Brain microvascular endothelial cell (primary cell): ENCODE results near the gene PXDN.

ENCODE experiments used
- DNase-seq: peaks from one replicate; pipeline ENCODE4 v3.0.0-alpha.2; 2020
- H3K27ac ChIP-seq: fragments of 250-450 bp; sonication (Bioruptor Pico); 2 replicates; pipeline ENCODE4 v1.5.1; 2020; ENCODE audit warnings: mild to moderate bottlenecking, moderate library complexity
- H3K27me3 ChIP-seq: fragments of 250-450 bp; sonication (Bioruptor Pico); replicated peaks from 2 replicates; pipeline ENCODE4 v1.5.1; 2020; ENCODE audit warnings: mild to moderate bottlenecking
- H3K36me3 ChIP-seq: fragments of 250-450 bp; sonication (Bioruptor Pico); replicated peaks from 2 replicates; pipeline ENCODE4 v1.5.1; 2020; ENCODE audit warnings: mild to moderate bottlenecking
- H3K4me3 ChIP-seq: 2 replicates; pipeline ENCODE4 v1.5.1; 2011; ENCODE audit warnings: low read depth, mild to moderate bottlenecking, control low read depth, low read length, moderate library complexity
- CTCF ChIP-seq: IDR thresholded peaks from 2 replicates; pipeline ENCODE4 v1.5.1; 2011; ENCODE audit warnings: low read depth, mild to moderate bottlenecking, moderate library complexity, low read length, control low read depth, inconsistent platforms; ENCODE audit errors: missing control alignments
- in situ Hi-C: cut with HindIII; loops from 2 replicates; pipeline ENCODE4 v1.10.0; 2017; ENCODE audit warnings: low sequenced_read_pairs, low pct_ligation_motif_present

The PXDN gene

GRCh38 chr2:1777156-1777555 is 32.8 kb upstream of the PXDN start:
- Histone ChIP-seq H3K36me3 (no peaks in the 10 kb centered on the region), H3K27me3 (no peaks in the 10 kb centered on the region), H3K4me3 (no peak overlapping the region), H3K27ac (no peak overlapping the region)
- DNase-seq, result no peak
- in situ Hi-C loops, result no loop called here
- no peak for TF ChIP-seq CTCF

DNA sequence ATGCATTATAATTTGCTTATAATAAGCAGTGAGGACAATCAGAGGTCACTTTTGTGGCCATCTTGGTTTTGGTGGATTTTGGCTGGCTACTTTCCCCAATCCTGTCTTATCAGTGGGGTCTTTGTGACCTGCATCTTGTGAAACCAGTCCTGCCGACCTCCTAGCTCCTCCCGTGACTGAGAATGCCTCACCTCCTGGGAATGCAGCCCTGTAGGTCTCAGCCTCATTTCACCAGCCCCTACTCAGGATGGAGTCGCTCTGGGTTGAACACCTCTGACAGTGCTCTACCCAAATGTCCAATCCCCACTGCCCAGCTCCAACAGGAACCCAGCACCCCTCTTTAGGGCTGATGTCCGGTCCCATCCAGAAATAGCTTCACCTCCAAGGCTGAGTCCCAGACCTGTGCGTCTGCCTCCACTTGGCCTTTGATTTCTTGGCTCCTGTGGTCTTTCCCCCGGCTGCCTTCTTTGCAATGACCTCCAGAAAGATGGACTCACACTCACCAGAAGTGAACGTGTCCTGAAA is 31.3 kb upstream of the PXDN start:
- TF ChIP-seq CTCF, result no peak
- no peak overlapping the region for H3K4me3 ChIP-seq
- in situ Hi-C loops, result no loop called here
- no peaks in the 10 kb centered on the region for H3K36me3 ChIP-seq
- no peak for DNase-seq
- H3K27me3 ChIP-seq, result no peaks in the 10 kb centered on the region
- H3K27ac ChIP-seq, result no peak overlapping the region

DNA sequence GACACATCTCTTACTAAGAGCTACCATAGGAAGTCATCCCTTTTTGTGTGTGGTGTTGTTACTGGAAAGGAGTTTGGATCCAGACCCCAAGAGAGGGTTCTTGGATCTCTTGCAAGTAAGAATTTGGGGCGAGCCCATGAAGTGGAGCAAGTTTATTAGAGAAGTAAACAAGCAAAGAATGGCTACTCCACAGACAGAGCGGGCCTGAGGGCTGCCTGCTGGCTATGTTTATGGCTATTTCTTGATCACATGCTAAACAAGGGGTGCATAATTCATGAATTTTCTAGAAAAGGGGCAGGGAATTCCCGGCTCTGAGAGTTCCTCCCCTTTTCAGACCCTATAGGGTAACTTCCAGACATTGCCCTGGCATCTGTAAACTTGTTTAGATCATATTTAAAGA is 30.6 kb upstream of the PXDN start:
- Histone ChIP-seq H3K27me3 (no peaks in the 10 kb centered on the region), H3K4me3 (no peak overlapping the region), H3K36me3 (no peaks in the 10 kb centered on the region), H3K27ac (no peak overlapping the region)
- in situ Hi-C loops, result no loop called here
- TF ChIP-seq CTCF, result no peak
- DNase-seq, result no peak

GRCh38 chr2:1773883-1774282 is 29.6 kb upstream of the PXDN start:
- H3K4me3 ChIP-seq, result no peak overlapping the region
- no peak for DNase-seq
- H3K36me3 ChIP-seq, result no peaks in the 10 kb centered on the region
- in situ Hi-C loops, result no loop called here
- no peak for TF ChIP-seq CTCF
- H3K27ac ChIP-seq, result no peak overlapping the region
- no peaks in the 10 kb centered on the region for H3K27me3 ChIP-seq

DNA sequence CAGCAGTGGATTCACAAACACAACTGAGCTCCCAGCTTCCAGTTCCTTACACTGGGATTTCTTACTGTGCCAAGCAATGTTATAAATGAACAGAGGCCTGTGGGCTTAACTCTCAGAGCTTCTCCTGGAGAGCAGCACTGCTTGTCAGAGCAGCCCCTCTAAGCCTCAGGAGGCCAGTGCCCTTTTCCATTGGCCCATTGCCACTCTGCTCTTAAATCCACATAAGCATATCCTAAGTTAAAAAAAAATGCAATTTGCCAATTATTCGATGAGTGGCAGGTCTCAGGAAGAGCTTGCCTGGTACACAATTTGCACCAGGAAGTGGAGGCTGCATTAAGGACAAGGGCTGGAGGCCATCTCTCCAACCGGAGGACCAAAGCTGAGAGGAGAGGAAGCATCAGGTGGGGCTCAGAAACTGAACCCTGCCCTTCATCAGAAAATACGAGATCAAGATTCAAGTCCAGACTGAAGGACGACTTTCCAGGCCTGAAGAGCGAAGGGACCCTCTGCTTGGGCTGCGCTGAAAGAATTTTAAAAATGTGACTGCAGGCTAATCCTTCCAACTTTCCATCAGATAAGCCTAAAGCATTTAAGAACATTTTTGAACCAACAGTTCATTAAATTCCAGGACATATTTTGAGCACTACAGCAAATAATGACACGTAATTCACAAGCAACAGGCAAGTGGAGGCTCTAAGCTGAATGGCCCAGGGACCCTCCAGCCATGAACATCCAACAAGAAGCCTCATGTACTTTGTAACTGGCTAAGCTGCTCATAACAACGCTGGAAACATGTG is 28.4 kb upstream of the PXDN start:
- no peaks in the 10 kb centered on the region for H3K36me3 ChIP-seq
- H3K27ac ChIP-seq, result no peak overlapping the region
- in situ Hi-C loops, result no loop called here
- TF ChIP-seq CTCF, result no peak
- H3K4me3 ChIP-seq, result no peak overlapping the region
- no peaks in the 10 kb centered on the region for H3K27me3 ChIP-seq
- no peak for DNase-seq
